Measurements from ENCODE around the gene CCDC97.

- TF ChIP-seq, protein P1, sequence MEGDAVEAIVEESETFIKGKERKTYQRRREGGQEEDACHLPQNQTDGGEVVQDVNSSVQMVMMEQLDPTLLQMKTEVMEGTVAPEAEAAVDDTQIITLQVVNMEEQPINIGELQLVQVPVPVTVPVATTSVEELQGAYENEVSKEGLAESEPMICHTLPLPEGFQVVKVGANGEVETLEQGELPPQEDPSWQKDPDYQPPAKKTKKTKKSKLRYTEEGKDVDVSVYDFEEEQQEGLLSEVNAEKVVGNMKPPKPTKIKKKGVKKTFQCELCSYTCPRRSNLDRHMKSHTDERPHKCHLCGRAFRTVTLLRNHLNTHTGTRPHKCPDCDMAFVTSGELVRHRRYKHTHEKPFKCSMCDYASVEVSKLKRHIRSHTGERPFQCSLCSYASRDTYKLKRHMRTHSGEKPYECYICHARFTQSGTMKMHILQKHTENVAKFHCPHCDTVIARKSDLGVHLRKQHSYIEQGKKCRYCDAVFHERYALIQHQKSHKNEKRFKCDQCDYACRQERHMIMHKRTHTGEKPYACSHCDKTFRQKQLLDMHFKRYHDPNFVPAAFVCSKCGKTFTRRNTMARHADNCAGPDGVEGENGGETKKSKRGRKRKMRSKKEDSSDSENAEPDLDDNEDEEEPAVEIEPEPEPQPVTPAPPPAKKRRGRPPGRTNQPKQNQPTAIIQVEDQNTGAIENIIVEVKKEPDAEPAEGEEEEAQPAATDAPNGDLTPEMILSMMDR (IDR thresholded peaks at IDR 0.05 in 8 of 11, conservative IDR thresholded peaks at IDR 0.05 in 3 of 11) = no peak
- TF ChIP-seq POLR2AphosphoS5 (IDR thresholded peaks at IDR 0.05) = no peak
Observed at GRCh38 chr19:41328157-41328841, 18.3 kb downstream of the CCDC97 start.

Data from spleen (tissue), 7 donors.